ENCODE data around the gene BRD3. TPM values are rescaled to one million over a fixed set of nuclear protein-coding genes. Genes with fewer than 3 reads are reported as not detected.

The BRD3 gene
- total RNA-seq, 1 experiment from 2014 or later: 63.1 TPM

DNA sequence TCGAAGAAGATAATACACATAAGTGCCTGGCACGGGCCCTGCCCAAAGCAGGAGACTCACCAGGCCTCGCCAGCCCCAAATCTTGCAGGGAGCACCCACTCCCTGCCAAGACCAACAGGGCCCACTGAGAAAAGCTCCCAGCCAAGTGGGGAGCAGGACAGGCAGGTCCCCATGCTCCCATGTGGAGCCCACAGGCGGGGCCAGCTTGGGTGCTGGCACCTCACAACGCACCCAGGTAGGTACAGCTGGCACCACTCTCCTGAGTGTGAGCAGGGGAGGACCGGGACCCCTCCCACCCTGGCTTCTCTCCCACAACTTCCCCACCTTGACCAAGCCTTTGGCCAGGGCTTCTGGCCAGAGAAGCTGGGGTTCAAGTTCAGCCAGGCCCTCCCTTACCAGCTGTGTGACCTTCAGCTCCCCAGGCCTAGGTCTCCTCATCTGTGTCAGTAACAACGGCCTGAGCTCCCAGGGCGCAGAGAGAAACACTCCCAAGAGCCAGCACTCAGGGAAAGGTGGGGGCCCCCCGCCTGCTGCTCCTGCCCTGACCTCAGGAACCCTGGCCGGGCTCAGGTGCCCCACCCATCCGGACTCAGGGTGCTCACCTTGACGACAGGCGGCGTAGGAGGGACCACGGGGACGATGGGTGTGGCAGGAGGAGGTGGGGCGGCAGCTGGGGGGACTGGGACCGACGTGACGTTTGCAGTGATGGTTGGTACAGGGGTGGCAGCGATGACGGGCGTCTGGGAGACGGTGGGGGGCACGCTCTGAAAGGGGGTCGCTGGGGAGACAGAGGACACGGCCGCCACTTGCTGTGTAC lies 17.8 kb downstream of the BRD3 start:
- Histone ChIP-seq H3K79me1 (ENCODE audit: insufficient read depth, low read depth, low read length, poor library complexity, severe bottlenecking) (no peaks in the 10 kb centered on the region), H3K14ac (ENCODE audit: insufficient read depth, low read length) (no peak overlapping the region), H4K5ac (ENCODE audit: insufficient read length, low read depth, low read length) (no peak overlapping the region), H4K20me1 (ENCODE audit: control insufficient read depth, insufficient read depth, insufficient read length) (no peaks in the 10 kb centered on the region), H3K27me3 (ENCODE audit: insufficient read depth, low read length) (no peaks in the 10 kb centered on the region), H3K79me2 (ENCODE audit: insufficient read depth, low read length) (no peaks in the 10 kb centered on the region; the same call in 1 of the 2 replicates), H3K27ac (ENCODE audit: insufficient read length, low read depth, low read length) (no peak overlapping the region), H3K4ac (ENCODE audit: low read depth, low read length) (no peak overlapping the region), H3K4me2 (ENCODE audit: insufficient read depth, insufficient read length, low read length) (no peak overlapping the region), H2BK120ac (ENCODE audit: low read depth, low read length, poor library complexity, severe bottlenecking) (no peak overlapping the region), H2BK5ac (ENCODE audit: insufficient read length, low read length) (no peak overlapping the region), H3K23ac (ENCODE audit: insufficient read length, low read depth, low read length) (no peak overlapping the region), H2AFZ (ENCODE audit: low read length) (no peak overlapping the region), H2BK20ac (ENCODE audit: low read depth, low read length, poor library complexity, severe bottlenecking) (no peak overlapping the region), H2BK12ac (ENCODE audit: insufficient read length, low read depth, low read length) (no peak overlapping the region), H2BK15ac (ENCODE audit: low read depth, low read length) (no peak overlapping the region; the same call in 1 of the 2 replicates), H3K56ac (ENCODE audit: insufficient read length, low read depth, low read length) (no peak overlapping the region), H3K9me3 (ENCODE audit: control insufficient read depth, low read depth, low read length) (no peaks in the 10 kb centered on the region), H2AK5ac (ENCODE audit: insufficient read length, low read length) (no peak overlapping the region), H3K4me1 (ENCODE audit: insufficient read depth, low read length) (no peaks in the 10 kb centered on the region), H3K23me2 (ENCODE audit: insufficient read length, low read depth, low read length, poor library complexity, severe bottlenecking) (no peaks in the 10 kb centered on the region), H4K91ac (ENCODE audit: insufficient read length, low read depth, low read length) (no peak overlapping the region), H4K8ac (replicated peaks; ENCODE audit: insufficient read length, low read depth, low read length) (no peak overlapping the region), H3K9ac (ENCODE audit: extremely low read depth, insufficient read length, low read length) (no peak overlapping the region), H3T11ph (ENCODE audit: low read length) (no peak overlapping the region), H3K18ac (ENCODE audit: insufficient read length, low read depth, low read length) (no peak overlapping the region)
- Mint-ChIP-seq H3K4me3 (no peak overlapping the region), H3K9me3 (no peaks in the 10 kb centered on the region), H3K36me3 (ENCODE audit: insufficient read depth in 1 of 3, low read depth in 3 of 3) (peaks cover 18 to 68% (median 66%) of the 10 kb centered on the region in 3 experiments; a peak in 6 of 7 replicates), H3K4me1 (no peaks in the 10 kb centered on the region), H3K27ac (no peak overlapping the region), H3K27me3 (ENCODE audit: low read depth) (no peaks in the 10 kb centered on the region)
- TF ChIP-seq, protein P1, sequence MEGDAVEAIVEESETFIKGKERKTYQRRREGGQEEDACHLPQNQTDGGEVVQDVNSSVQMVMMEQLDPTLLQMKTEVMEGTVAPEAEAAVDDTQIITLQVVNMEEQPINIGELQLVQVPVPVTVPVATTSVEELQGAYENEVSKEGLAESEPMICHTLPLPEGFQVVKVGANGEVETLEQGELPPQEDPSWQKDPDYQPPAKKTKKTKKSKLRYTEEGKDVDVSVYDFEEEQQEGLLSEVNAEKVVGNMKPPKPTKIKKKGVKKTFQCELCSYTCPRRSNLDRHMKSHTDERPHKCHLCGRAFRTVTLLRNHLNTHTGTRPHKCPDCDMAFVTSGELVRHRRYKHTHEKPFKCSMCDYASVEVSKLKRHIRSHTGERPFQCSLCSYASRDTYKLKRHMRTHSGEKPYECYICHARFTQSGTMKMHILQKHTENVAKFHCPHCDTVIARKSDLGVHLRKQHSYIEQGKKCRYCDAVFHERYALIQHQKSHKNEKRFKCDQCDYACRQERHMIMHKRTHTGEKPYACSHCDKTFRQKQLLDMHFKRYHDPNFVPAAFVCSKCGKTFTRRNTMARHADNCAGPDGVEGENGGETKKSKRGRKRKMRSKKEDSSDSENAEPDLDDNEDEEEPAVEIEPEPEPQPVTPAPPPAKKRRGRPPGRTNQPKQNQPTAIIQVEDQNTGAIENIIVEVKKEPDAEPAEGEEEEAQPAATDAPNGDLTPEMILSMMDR (conservative IDR thresholded peaks at IDR 0.05): no peak
- no CpG with 5 or more reads among the region's 28 CpGs for WGBS (ENCODE audit: extremely low coverage, insufficient read length, low lambda C conversion rate)
- DNase-seq: no peak

Data from H9 (cell line).